NB4 (cell line): Measurements from ENCODE around the gene PPP1R3G.

Experiments
- DNase-seq: peaks from one replicate; pipeline ENCODE4 v3.0.0; 2010; ENCODE audit warnings: low read depth
- H3K4me3 ChIP-seq: one replicate; pipeline ENCODE4 v1.5.1; 2011; ENCODE audit warnings: mild to moderate bottlenecking, low read depth, low read length, moderate library complexity
- CTCF ChIP-seq: IDR thresholded peaks from one replicate; pipeline ENCODE4 v1.5.1; 2012; ENCODE audit warnings: low read depth, low read length
- MAX ChIP-seq: IDR thresholded peaks from 2 replicates; pipeline ENCODE4 v1.6.1; 2011; ENCODE audit warnings: low read depth, low read length
- MYC ChIP-seq: IDR thresholded peaks from 2 replicates; pipeline ENCODE4 v1.6.1; 2011; ENCODE audit warnings: low read depth, low read length
- POLR2A ChIP-seq: IDR thresholded peaks from 2 replicates; pipeline ENCODE4 v1.6.1; 2011; ENCODE audit warnings: mild to moderate bottlenecking; ENCODE audit not compliant: insufficient read length; ENCODE audit errors: extremely low read depth

PPP1R3G gene

GRCh38 chr6:5103250-5103649 lies 18.1 kb downstream of the PPP1R3G start:
- no peak overlapping the region for H3K4me3 ChIP-seq
- DNase-seq: no peak
- TF ChIP-seq MYC (no peak), MAX (no peak), CTCF (no peak), POLR2A (no peak)

GRCh38 chr6:5104667-5105066 lies 19.5 kb downstream of the PPP1R3G start:
- no peak for DNase-seq
- no peak for TF ChIP-seq CTCF
- TF ChIP-seq MAX: no peak
- no peak for TF ChIP-seq MYC
- TF ChIP-seq POLR2A: no peak
- H3K4me3 ChIP-seq: no peak overlapping the region

- H3K4me3 ChIP-seq: no peak overlapping the region
- TF ChIP-seq CTCF (no peak), POLR2A (no peak), MYC (no peak), MAX (no peak)
- no peak for DNase-seq
Observed at GRCh38 chr6:5105146-5105545, 20.0 kb downstream of the PPP1R3G start.

- no peak for DNase-seq
- TF ChIP-seq MYC (no peak), CTCF (no peak), POLR2A (no peak), MAX (no peak)
- H3K4me3 ChIP-seq: no peak overlapping the region
Observed at GRCh38 chr6:5107341-5107740, 22.2 kb downstream of the PPP1R3G start.

- no peak for DNase-seq
- no peak overlapping the region for H3K4me3 ChIP-seq
- TF ChIP-seq MYC (no peak), CTCF (no peak)
Observed at GRCh38 chr6:5108068-5108467, 22.9 kb downstream of the PPP1R3G start.

GRCh38 chr6:5108536-5109150 lies 23.5 kb downstream of the PPP1R3G start:
- no peak overlapping the region for H3K4me3 ChIP-seq
- DNase-seq: no peak
- no peak for TF ChIP-seq MAX
- TF ChIP-seq POLR2A: no peak
- no peak for TF ChIP-seq MYC
- TF ChIP-seq CTCF: no peak
